Spleen (tissue), 11 donors: ENCODE measurements around the gene SRRT. TPM values are rescaled to one million over a fixed set of nuclear protein-coding genes. Genes with fewer than 3 reads are reported as not detected.

Experiments
- DNase-seq: peaks from one replicate; pipeline ENCODE4 v3.0.0-alpha.2; 2020
- H3K27ac ChIP-seq, 8 donors: fragments of 200-600 bp; sonication (generic) in 7 of 8; 1 replicate in 4 of 8; 2 replicates in 4 of 8; pipeline versions ENCODE4 v1.5.0 to v1.8.0; 2016 to 2021; ENCODE audit warnings: inconsistent platforms in 4 of 8, mild to moderate bottlenecking in 4 of 8, moderate library complexity in 1 of 8
- H3K27me3 ChIP-seq, 7 donors: fragments of 200-600 bp; sonication (generic) in 6 of 7; replicated peaks in 1 of 7; 1 replicate in 4 of 7; 2 replicates in 3 of 7; pipeline versions ENCODE4 v1.5.0 to v1.8.0; 2016 to 2021; ENCODE audit warnings: inconsistent platforms in 3 of 7, mild to moderate bottlenecking in 1 of 7
- H3K36me3 ChIP-seq, 6 donors: fragments of 200-600 bp; sonication (generic) in 5 of 6; 1 replicate in 4 of 6; 2 replicates in 2 of 6; pipeline versions ENCODE4 v1.5.0 to v1.8.0; 2016 to 2021; ENCODE audit warnings: inconsistent platforms in 2 of 6
- H3K4me1 ChIP-seq, 6 donors: fragments of 200-600 bp; sonication (generic) in 5 of 6; 1 replicate in 3 of 6; 2 replicates in 3 of 6; pipeline versions ENCODE4 v1.5.0 to v1.8.0; 2016 to 2021; ENCODE audit warnings: inconsistent platforms in 3 of 6
- H3K4me3 ChIP-seq, 8 donors: fragments of 200-600 bp; sonication (generic) in 7 of 8; 1 replicate in 4 of 8; 2 replicates in 4 of 8; pipeline versions ENCODE4 v1.5.0 to v1.8.0; 2016 to 2021; ENCODE audit warnings: inconsistent platforms in 4 of 8, mild to moderate bottlenecking in 4 of 8, moderate library complexity in 2 of 8
- H3K9me3 ChIP-seq, 8 donors: fragments of 200-600 bp; sonication (generic) in 7 of 8; 1 replicate in 4 of 8; 2 replicates in 4 of 8; pipeline versions ENCODE4 v1.5.0 to v1.8.0; 2016 to 2021; ENCODE audit warnings: inconsistent platforms in 4 of 8
- POLR2A ChIP-seq, 3 donors: fragments of 450-650 bp; IDR thresholded peaks; one replicate each; pipeline ENCODE4 v1.5.1; 2017; ENCODE audit warnings: antibody characterized with exemption in 3 of 3, mild to moderate bottlenecking in 1 of 3
- POLR2AphosphoS5 ChIP-seq, 3 donors: sonication (generic); formaldehyde crosslinking; IDR thresholded peaks; one replicate each; pipeline ENCODE4 v1.5.1; 2017; ENCODE audit warnings: antibody characterized with exemption in 3 of 3
- WGBS, 5 donors: extraction: QIAGEN DNeasy Blood & Tissue Kit in 3 of 5; methylation state at CpG; one replicate each; pipeline versions ENCODE4 v1.1.5 to v1.1.7; 2013 to 2018; 5-methylcytosine and 5-hydroxymethylcytosine counted together
- intact Hi-C: fragments of 100-400 bp; cut with DNase I; formaldehyde crosslinking; loops from one replicate; pipeline ENCODE4 v1.15.0; 2023; ENCODE audit warnings: low total_unique reads
- polyA plus RNA-seq, 3 donors: library from polyadenylated mRNA; stranded (reverse); fragments of 200-250 nt; gene quantifications; one replicate each; pipeline ENCODE4 v1.2.1, GENCODE V29; 2013
- total RNA-seq, 7 donors: library from RNA; depleted of rRNA in 3 of 7; stranded (reverse); fragments of >200 nt in 3 of 7; fragmentation: NEBNext Ultra II Directional in 4 of 7; extraction: Animal tissue kit (Norgen Biotek cat#: 25700) in 4 of 7; gene quantifications; one replicate each; pipeline versions ENCODE4 v1.1.0 to v1.2.1, GENCODE V29; 2016 to 2021
- TF ChIP-seq, protein P1 (sequence below), 11 experiments: fragments of 200-600 bp in 7 of 11; fragments of 450-650 bp in 4 of 11; sonication (generic) in 4 of 11; IDR thresholded peaks in 8 of 11; conservative IDR thresholded peaks in 3 of 11; 1 replicate in 7 of 11; 2 replicates in 4 of 11; pipeline versions ENCODE4 v1.4.0 to v1.8.0; 2016 to 2021; ENCODE audit warnings: antibody characterized with exemption in 11 of 11, inconsistent platforms in 4 of 11, mild to moderate bottlenecking in 1 of 11
- donor health status: healthy with polysubstance abuse.
- donor health status: DM: no; HTN: no; CAD: no; lungs with moderate emphysema.
- donor health status: DM: no; HTN: no; CAD: no.
- donor health status: Bipolar disorder and iron deficiency.
- donor health status: healthy.
- donor health status: DM: no; HTN: no; CAD: no.
- donor health status: DM: yes; HTN: yes; CAD: no.

The SRRT gene
- total and polyA plus RNA-seq, 10 donors: 54.7 to 160 (median 98.5) TPM

DNA sequence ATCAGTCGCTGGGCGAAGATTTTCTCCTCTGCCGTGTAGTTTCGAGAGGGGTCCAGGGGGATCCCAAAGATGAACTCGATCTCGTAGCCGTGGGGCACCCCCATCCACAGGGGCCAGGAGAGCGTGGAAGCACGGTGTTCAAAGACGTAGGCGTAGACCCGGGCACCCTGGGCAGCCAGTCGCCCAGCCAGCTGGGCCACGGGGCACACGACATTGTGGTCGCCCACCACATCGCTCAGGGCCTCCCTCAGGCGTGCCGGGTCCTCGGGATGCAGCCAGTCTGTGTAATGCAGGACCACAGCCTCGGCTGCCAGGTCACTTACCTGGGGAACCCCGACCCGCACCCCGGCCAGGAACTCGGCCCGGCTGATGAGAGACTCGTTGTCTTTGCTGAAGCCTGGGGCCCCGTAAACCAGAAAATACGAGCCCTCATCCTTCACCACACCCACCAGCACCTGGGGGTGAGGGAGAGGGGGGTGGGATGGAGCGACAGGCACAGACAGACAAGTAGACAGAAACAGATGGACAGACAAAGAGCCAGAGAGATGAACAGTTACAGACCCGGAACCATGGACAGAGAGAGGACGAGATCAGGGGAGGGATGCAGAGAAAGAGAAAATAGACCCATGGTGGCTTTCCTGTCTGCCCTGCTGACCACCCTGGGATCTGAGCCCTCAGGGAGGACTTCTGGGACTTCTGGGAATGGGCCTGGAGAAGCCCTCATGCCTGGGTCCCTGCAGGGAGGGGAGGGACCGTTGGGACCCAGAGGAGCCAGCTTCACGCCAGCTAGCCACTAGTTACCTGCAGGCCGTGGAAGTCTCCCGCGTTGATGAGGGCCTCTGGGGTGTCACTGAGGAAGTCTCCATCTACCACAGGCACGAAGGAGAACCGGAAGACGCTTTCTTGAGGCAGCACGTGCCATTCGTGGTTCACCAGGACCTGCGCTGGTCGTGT, 17.7 kb downstream of the SRRT start:
- WGBS, 5 donors: 86 to 92% (median 89%) methylated on average over 23 to 44 of the region's 44 CpGs
- DNase-seq: peak; percentile 80
- no peak for TF ChIP-seq POLR2A (IDR thresholded peaks at IDR 0.05)
- TF ChIP-seq, protein P1, sequence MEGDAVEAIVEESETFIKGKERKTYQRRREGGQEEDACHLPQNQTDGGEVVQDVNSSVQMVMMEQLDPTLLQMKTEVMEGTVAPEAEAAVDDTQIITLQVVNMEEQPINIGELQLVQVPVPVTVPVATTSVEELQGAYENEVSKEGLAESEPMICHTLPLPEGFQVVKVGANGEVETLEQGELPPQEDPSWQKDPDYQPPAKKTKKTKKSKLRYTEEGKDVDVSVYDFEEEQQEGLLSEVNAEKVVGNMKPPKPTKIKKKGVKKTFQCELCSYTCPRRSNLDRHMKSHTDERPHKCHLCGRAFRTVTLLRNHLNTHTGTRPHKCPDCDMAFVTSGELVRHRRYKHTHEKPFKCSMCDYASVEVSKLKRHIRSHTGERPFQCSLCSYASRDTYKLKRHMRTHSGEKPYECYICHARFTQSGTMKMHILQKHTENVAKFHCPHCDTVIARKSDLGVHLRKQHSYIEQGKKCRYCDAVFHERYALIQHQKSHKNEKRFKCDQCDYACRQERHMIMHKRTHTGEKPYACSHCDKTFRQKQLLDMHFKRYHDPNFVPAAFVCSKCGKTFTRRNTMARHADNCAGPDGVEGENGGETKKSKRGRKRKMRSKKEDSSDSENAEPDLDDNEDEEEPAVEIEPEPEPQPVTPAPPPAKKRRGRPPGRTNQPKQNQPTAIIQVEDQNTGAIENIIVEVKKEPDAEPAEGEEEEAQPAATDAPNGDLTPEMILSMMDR (IDR thresholded peaks at IDR 0.05 in 8 of 11, conservative IDR thresholded peaks at IDR 0.05 in 3 of 11): no peak
- TF ChIP-seq POLR2AphosphoS5 (IDR thresholded peaks at IDR 0.05): no peak
- intact Hi-C loops: no loop called here
- Histone ChIP-seq H3K4me3 (no peak overlapping the region), H3K9me3 (no peaks in the 10 kb centered on the region), H3K36me3 (peaks cover 0 to 12% (median 8%) of the 10 kb centered on the region in 6 donors), H3K4me1 (peaks cover 35 to 73% (median 62%) of the 10 kb centered on the region in 6 donors), H3K27ac (no peak overlapping the region), H3K27me3 (peaks cover 3 to 77% (median 48%) of the 10 kb centered on the region in 7 donors)

DNA sequence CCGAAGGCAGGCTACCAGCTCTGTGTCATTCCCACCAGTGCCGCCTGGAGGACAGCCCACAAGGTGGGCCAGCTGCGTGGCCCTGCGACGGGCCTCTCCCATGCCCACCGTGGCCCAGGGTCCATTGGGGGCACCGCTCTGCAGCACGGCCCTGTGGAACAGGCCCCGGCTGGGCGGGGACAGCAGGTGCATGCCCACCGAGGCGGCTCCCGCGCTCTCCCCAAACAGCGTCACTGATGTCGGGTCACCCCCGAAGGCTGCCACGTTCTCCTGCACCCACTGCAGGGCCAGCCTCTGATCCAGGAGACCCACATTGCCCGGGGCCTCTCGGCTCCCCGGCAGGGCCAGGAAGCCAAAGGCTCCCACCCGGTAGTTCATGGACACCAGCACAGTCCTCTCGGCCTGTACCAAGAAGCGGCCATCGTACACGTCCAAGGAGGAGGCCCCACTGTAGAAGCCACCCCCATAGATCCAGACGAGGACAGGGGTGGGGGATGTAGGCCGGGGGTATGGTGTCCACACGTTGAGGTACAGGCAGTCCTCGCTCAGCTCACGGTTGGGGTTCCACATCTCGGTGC, 18.5 kb downstream of the SRRT start:
- TF ChIP-seq, protein P1 (IDR thresholded peaks at IDR 0.05 in 8 of 11, conservative IDR thresholded peaks at IDR 0.05 in 3 of 11): no peak
- intact Hi-C loops: no loop called here
- WGBS, 5 donors: 88 to 93% (median 92%) methylated on average over 19 to 32 of the region's 32 CpGs
- Histone ChIP-seq H3K4me3 (peak overlapping the region in 1 of 8 donors; percentile 73), H3K27ac (no peak overlapping the region), H3K4me1 (peaks cover 27 to 65% (median 54%) of the 10 kb centered on the region in 6 donors), H3K27me3 (peaks cover 3 to 84% (median 53%) of the 10 kb centered on the region in 7 donors), H3K36me3 (peaks cover 0 to 4% (median 2%) of the 10 kb centered on the region in 6 donors), H3K9me3 (no peaks in the 10 kb centered on the region)
- DNase-seq: peak; percentile 76

DNA sequence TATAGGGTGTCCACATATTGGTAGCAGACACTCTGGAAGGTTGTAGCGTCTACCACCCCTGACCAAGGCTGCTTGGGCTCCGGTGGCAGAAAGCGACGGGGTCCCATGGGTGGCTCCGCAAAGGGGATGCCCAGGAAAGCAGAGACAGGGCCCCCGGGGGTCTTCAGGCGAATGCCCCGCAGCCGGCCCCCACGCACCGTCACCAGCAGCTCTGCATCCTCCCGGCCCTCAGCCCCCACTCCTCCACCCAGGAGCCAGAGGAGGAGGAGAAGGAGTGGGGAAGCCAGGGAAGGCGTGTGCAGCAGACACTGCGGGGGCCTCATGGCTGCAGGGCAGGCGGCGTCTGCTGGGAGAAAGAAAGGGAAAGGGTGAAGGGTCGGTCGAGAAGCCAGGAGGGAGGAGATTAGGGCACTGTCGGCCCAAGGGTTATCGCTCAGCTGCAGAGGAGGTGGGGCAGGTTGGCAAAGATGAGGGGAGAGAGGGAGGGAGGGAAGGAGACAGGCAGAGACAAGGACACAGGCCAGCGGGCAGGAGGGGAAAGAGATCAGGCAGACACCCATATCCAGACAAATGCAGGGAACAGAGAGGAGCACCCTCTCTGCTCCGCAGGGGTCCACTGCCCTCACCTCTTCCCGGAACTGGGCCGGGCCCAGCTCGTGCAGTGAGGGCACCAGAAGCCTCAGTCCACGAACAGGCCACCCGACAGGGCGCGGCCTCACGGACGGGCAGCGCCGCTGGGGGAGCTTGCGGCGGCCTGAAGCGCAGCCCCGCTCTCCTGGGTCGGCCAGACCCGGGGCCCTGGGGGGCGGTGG, 19.2 kb downstream of the SRRT start:
- Histone ChIP-seq H3K27ac (peak overlapping the region in 4 of 8 donors; percentile 11 to 51 (median 30)), H3K27me3 (peaks cover 3 to 91% (median 57%) of the 10 kb centered on the region in 7 donors), H3K4me1 (peaks cover 22 to 58% (median 47%) of the 10 kb centered on the region in 6 donors), H3K9me3 (no peaks in the 10 kb centered on the region), H3K36me3 (no peaks in the 10 kb centered on the region), H3K4me3 (peak overlapping the region in 4 of 8 donors; percentile 34 to 73 (median 45))
- intact Hi-C loops: no loop called here
- peak; percentile 75 for DNase-seq
- WGBS, 5 donors: 44 to 50% (median 46%) methylated on average over 23 to 40 of the region's 40 CpGs
- TF ChIP-seq, protein P1 (IDR thresholded peaks at IDR 0.05 in 8 of 11, conservative IDR thresholded peaks at IDR 0.05 in 3 of 11): no peak
- TF ChIP-seq POLR2AphosphoS5 (IDR thresholded peaks at IDR 0.05) (no peak), POLR2A (IDR thresholded peaks at IDR 0.05) (no peak)
